ENCODE data around the gene FXYD1.
"Not testable (repeated sequence)": the region's sequence is repeated elsewhere in the genome, so short reads cannot be mapped to it uniquely, and the experiment has no call there.

The FXYD1 gene

GRCh38 chr19:35138305-35138892 lies at the start of gene FXYD1:
FXYD1 (plus strand) TSS chr19:35138824; CDS start chr19:35140080, 1,256 bp downstream.
- peak; percentile 12 for DNase-seq

GRCh38 chr19:35089554-35089953 lies 49.1 kb upstream of the FXYD1 start:
- no peak for DNase-seq

- no peak for DNase-seq
These were observed 48.5 kb upstream of the FXYD1 start for GRCh38 chr19:35090160-35090505.

- DNase-seq: peak; percentile 70
These were observed 48.0 kb upstream of the FXYD1 start for GRCh38 chr19:35090506-35091214.

- no peak for DNase-seq
These were observed 45.2 kb upstream of the FXYD1 start for GRCh38 chr19:35093430-35093829.

GRCh38 chr19:35093941-35094647 lies 44.5 kb upstream of the FXYD1 start:
- DNase-seq: no peak

- DNase-seq: no peak
These were observed 44.0 kb upstream of the FXYD1 start for GRCh38 chr19:35094656-35095055.

GRCh38 chr19:35095667-35096368 lies 42.8 kb upstream of the FXYD1 start:
- DNase-seq: peak; percentile 26

- DNase-seq: no peak
These were observed 40.1 kb upstream of the FXYD1 start for GRCh38 chr19:35098413-35099049.

GRCh38 chr19:35099155-35099896 lies 39.3 kb upstream of the FXYD1 start:
- DNase-seq: no peak

GRCh38 chr19:35099897-35100275 lies 38.7 kb upstream of the FXYD1 start:
- DNase-seq: peak; percentile 8

- DNase-seq: no peak
These were observed 37.8 kb upstream of the FXYD1 start for GRCh38 chr19:35100588-35101533.

- not testable (repeated sequence) for DNase-seq
These were observed 36.7 kb upstream of the FXYD1 start for GRCh38 chr19:35101949-35102348.

GRCh38 chr19:35103614-35104013 lies 35.0 kb upstream of the FXYD1 start:
- not testable (repeated sequence) for DNase-seq

- DNase-seq: no peak
These were observed 34.3 kb upstream of the FXYD1 start for GRCh38 chr19:35104361-35104760.

GRCh38 chr19:35105047-35105410 lies 33.6 kb upstream of the FXYD1 start:
- DNase-seq: no peak

- DNase-seq: no peak
These were observed 33.0 kb upstream of the FXYD1 start for GRCh38 chr19:35105411-35106290.

- no peak for DNase-seq
These were observed 32.4 kb upstream of the FXYD1 start for GRCh38 chr19:35106291-35106583.

- no peak for DNase-seq
These were observed 31.6 kb upstream of the FXYD1 start for GRCh38 chr19:35106898-35107541.

GRCh38 chr19:35107545-35107944 lies 31.1 kb upstream of the FXYD1 start:
- DNase-seq: no peak

Measured in NCI-H1694 treated with DMSO at 0.1 percent for 48 hours (cell line).